NCI-H774 (cell line): ENCODE measurements around the gene SMC1B.
"Not testable (repeated sequence)": the region's sequence is repeated elsewhere in the genome, so short reads cannot be mapped to it uniquely, and the experiment has no call there.

Experiments
- DNase-seq: peaks from one replicate; lab custom pipeline; 2025; lab: John Stamatoyannopoulos, UW

The SMC1B gene

DNA sequence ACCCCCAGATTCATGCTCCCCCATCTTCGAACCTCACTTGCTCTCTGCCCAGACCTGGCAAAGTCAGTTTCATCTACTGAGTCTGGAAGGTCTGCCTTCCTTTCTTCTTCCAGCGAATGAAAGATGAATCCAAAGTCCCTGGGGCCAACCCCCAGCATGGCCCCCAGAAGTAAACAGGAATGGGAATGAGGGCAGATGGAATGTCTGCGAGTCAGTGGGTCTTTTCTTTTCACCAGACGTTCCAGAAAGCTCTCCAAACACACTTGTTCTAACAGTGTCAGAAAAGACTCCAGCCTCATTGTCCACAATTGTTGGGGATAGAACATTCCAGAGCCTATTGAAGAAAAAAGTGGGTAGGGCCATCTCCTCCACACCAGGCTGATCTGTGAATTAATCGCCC lies 28.7 kb upstream of the SMC1B start:
- no peak for DNase-seq

DNA sequence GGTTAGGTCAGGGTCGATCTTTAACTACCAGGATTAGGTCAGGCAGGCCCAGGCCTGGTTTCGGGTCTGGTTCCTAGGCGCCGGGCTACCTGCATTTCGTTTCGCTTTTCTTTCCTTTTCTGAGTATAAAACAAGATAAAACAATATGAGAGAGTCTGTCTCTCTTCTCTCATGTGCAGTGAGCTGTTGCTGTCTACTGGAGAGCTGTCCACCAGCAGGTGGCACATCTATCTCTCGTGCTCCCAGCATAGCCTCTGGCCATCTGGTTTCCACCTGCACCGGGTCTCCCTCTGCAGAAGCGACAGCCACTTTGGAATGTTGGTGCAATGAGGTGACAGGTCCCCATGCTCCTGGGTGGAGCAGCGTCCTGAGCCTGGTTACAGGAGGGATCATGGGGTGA lies 27.7 kb upstream of the SMC1B start:
- no peak for DNase-seq

DNA sequence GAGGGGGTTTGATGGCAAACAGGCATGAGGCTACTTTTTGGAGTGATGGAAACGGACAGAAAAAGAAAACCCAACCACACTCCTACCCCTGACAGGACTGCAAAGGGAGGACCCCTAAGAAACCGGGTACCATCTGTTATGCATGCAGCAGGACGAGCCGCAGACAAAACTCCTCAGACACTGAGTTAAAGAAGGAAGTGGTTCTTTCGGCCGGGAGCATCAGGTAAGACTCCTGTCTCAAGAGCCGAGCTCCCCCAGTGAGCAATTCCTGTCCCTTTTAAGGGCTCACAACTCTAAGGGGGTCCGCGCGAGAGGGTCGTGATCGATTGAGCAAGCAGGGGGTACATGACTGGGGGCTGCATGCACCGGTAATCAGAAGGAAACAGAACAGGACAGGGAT lies 27.3 kb upstream of the SMC1B start:
- DNase-seq: not testable (repeated sequence)

DNA sequence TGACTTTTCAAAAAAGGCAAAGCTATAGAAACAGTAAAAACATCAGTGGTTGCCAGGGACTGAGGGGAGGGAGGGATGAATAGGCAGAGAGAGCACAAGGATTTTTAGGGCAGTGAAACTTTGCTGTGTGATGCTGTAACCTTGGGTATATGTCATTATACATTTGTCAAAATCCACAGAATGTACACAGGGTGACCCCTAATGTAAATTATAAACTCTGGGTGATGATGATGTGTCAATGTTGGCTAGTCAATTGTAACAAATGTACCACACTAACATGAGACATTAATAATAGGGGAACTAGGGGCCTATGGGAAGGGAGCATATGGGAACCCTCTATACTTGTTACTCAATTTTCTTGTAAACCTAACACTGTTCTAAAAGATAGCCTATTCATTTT lies 24.9 kb upstream of the SMC1B start:
- no peak for DNase-seq

DNA sequence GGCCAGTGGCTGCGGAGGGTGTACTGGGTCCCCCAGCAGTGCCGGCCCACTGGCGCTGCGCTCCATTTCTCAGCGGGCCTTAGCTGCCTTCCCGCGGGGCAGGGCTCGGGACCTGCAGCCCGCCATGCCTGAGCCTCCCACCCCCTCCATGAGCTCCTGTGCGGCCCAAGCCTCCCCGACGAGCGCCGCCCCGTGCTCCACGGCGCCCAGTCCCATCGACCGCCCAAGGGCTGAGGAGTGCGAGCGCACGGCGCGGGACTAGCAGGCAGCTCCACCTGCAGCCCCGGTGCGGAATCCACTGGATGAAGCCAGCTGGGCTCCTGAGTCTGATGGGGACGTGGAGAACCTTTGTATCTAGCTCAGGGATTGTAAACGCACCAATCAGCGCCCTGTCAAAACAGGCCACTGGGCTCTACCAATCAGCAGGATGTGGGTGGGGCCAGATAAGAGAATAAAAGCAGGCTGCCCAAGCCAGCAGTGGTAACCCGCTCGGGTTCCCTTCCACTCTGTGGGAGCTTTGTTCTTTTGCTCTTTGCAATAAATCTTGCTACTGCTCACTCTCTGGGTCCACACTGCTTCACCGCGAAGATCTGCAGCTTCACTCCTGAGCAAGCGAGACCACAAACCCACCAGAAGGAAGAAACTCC lies 23.6 kb upstream of the SMC1B start:
- not testable (repeated sequence) for DNase-seq

- DNase-seq: peak; percentile 29
Observed at GRCh38 chr22:45435544-45436139, 22.2 kb upstream of the SMC1B start.

- no peak for DNase-seq
Observed at GRCh38 chr22:45434981-45435380, 21.6 kb upstream of the SMC1B start.

- no peak for DNase-seq
Observed at GRCh38 chr22:45430871-45431270, 17.5 kb upstream of the SMC1B start.

DNA sequence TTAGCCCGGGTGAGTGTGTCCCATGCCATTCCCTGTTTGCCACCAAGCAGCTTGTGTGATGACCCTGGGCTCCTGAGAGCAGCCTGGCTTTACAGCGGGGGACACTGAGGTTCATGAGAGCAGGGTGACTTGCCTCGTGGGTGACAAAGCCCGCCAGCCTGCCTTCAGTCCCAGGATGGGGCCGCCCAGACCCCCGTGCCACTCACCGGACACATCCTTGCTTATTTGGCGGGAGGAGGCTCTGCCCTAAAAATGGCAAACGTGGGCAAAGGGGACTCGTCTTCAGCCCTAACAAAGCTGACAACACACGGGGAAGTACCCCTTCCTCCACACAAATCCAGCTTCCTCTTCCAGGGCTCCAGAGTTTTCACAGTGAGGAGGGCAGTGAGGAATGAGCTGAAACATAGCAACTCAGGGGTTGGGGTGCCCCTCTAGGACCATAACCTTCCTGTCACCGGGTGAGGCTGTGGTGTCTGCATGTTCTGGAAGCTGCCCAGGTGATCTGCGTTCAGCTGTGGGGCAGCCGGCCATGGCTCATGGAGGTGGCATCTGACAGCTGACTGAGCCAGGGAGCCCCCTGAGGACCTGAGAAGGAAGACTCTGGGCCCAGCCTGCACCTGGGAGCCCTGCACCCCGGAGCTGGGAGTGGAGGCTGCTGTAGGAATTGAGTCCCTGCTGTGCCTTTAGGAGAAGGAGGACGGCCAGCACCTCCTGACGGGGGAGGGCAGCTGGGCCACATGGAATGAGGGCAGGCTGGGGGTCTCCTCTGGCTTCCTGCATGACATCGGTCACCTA lies 16.8 kb upstream of the SMC1B start:
- DNase-seq: no peak

- no peak for DNase-seq
Observed at GRCh38 chr22:45429424-45429823, 16.0 kb upstream of the SMC1B start.

- no peak for DNase-seq
Observed at GRCh38 chr22:45428391-45429385, 15.3 kb upstream of the SMC1B start.

DNA sequence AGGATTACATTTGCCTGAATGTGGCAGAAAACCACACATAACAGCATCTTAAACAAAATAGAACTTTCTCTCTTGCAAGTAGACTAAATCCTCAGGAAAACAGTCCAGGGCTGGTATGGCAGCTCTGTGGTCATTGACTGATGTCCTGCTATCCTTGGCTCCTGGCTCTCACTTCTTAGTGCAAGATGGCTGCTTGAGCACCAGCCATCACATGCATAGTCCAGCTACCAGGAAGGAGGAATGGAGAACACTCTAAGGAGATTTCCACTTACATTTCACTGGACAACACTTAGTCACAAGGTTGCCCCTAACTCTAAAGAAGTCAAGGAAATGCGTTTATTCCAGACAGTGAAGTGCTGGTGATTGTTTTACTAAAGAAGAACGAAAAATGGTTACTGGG lies 13.7 kb upstream of the SMC1B start:
- DNase-seq: no peak

DNA sequence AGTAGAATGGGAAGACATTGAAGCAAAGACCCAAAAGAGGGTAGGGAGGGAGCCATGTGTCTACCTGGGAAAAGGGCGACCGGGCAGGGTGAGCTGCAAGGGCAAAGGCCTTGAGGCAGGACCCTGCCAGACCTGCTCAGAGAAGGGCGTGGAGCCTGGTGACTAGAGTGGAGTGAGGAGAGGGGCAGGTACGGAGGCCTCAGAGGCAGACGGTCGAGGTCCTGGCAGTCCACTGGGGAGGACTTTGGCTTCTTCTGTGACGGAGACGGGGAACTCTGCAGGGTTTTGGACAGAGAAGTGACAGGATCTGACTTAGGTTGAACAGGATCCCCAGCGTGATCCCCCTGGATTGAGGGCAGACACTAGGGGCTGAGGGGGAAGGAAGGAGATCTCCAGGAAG lies 13.0 kb upstream of the SMC1B start:
- no peak for DNase-seq

GRCh38 chr22:45425531-45426265 lies 12.3 kb upstream of the SMC1B start:
- DNase-seq: no peak

- no peak for DNase-seq
Observed at GRCh38 chr22:45425101-45425500, 11.7 kb upstream of the SMC1B start.

DNA sequence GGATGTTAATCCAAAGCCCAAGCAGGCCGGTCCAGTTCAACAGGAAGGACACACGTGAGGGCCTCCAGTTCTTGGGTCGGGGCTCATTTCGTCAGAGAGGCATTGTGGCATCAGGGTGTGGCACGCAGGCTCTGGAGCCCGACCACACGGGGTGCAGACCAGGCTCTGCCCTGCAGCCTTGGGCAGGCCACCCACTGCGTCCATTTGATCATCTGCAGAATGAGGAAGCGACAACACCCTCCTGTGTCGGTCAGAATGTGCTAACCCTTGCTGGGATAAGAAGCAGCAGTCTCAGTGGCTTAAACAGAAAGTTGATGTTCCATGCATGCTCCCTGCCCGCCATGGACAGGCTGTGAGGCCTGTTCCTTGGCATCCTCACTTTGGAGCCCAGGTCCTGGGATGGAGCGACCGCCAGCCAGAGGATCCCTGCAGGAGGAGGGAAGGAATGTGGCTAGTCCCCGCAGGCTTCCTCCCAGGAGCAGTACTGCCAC lies 10.9 kb upstream of the SMC1B start:
- no peak for DNase-seq

DNA sequence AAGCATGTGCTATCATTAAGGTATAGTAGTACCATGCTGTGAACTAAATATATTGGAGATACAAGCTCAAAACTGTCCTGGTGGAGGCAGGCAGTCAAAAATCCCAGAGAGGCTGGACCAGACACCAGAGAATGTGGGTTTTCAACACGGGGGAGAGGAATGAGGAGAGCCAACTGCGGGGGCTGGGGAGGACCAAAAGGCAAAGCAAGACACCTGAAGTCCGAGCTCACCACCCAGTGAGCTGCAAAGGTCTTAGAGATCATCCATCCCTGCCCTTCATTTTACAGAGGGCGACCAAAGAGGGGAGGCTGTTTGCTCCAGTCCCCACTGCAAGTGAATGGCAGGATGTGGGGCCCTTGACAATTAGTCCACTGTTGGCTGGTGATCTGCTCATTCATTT lies 10.1 kb upstream of the SMC1B start:
- DNase-seq: no peak

GRCh38 chr22:45422237-45422983 lies 9.0 kb upstream of the SMC1B start:
- DNase-seq: no peak

DNA sequence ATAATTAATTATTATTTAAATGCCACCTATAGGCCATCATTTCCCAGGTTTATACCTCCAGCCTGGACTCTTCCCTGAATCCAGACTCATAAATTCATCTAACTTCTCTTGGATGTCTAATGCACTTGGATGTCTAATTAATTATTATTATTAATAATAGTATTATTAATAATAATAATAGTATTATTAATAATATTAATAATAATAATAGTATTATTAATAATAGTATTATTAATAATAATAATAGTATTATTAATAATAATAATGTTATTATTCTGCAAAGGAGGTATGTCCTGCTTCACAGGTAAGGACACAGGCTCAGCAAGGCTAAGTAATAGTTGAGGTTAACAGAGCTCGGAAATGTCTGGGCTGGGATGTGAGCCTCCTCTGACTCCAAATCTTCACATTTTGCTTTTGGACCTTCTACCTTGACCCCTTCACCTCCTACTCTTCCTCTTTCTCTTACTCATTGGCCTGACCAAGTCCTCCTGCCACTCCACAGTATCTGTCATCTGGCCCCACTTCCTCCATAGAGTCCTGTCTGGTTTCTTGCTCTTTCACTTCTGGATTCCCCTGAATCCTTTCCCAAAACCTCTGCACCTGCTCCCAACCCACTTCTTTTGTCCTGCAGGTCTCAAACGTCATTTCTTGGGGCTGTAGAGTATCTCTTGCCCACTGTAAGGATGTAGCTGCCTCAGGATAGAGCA lies 8.1 kb upstream of the SMC1B start:
- no peak for DNase-seq

GRCh38 chr22:45420539-45420938 lies 7.1 kb upstream of the SMC1B start:
- no peak for DNase-seq
